Kidney (tissue), 14 donors: ENCODE measurements around the gene INPP5F. TPM values are rescaled to one million over a fixed set of nuclear protein-coding genes. Genes with fewer than 3 reads are reported as not detected.
A peak's percentile ranks its signal among the peaks of the same experiment; 100 is the strongest.

ENCODE experiments used
- DNase-seq, 5 donors: peaks; one replicate each; pipeline ENCODE4 v3.0.0-alpha.2; 2013 to 2020
- FAIRE-seq: peaks from 2 replicates; lab custom pipeline; 2012; peaks lifted over from hg19 to GRCh38; lab: Jason Lieb, UNC
- H3K27ac ChIP-seq, 2 donors: one replicate each; pipeline ENCODE4 v1.7.0; 2013; ENCODE audit warnings: low read depth in 2 of 2, low read length in 2 of 2, inconsistent platforms in 1 of 2
- H3K27me3 ChIP-seq: one replicate; pipeline ENCODE4 v1.7.1; 2013; ENCODE audit warnings: low read length, inconsistent platforms; ENCODE audit not compliant: control insufficient read depth, insufficient read depth
- H3K36me3 ChIP-seq, 3 donors: one replicate each; pipeline versions ENCODE4 v1.7.0 to v1.7.1; 2013; ENCODE audit warnings: low read length in 3 of 3, control low read depth in 1 of 3, inconsistent platforms in 1 of 3; ENCODE audit not compliant: insufficient read depth in 3 of 3, control insufficient read depth in 2 of 3
- H3K4me1 ChIP-seq, 3 donors: one replicate each; pipeline versions ENCODE4 v1.7.0 to v1.7.1; 2013; ENCODE audit warnings: low read length in 3 of 3, inconsistent platforms in 1 of 3, low read depth in 1 of 3; ENCODE audit not compliant: control insufficient read depth in 2 of 3, insufficient read depth in 2 of 3
- H3K4me3 ChIP-seq, 3 donors: one replicate each; pipeline versions ENCODE4 v1.7.0 to v1.8.1; 2013; ENCODE audit warnings: low read length in 3 of 3, control low read depth in 1 of 3, inconsistent platforms in 1 of 3
- H3K9ac ChIP-seq, 3 donors: one replicate each; pipeline versions ENCODE4 v1.7.0 to v1.7.1; 2013; ENCODE audit warnings: low read length in 3 of 3, control low read depth in 1 of 3, inconsistent platforms in 1 of 3
- H3K9me3 ChIP-seq, 3 donors: one replicate each; pipeline versions ENCODE4 v1.7.0 to v1.7.1; 2013; ENCODE audit warnings: low read length in 3 of 3, control low read depth in 1 of 3, inconsistent platforms in 1 of 3; ENCODE audit not compliant: control insufficient read depth in 2 of 3, insufficient read depth in 1 of 3
- CTCF ChIP-seq: IDR thresholded peaks from 3 replicates; pipeline ENCODE4 v1.5.1; 2012; ENCODE audit warnings: mild to moderate bottlenecking, moderate library complexity, borderline replicate concordance; ENCODE audit not compliant: insufficient read depth; ENCODE audit errors: extremely low read depth
- intact Hi-C: fragments of 100-400 bp; cut with DNase I; formaldehyde crosslinking; loops from one replicate; pipeline ENCODE4 v1.11.1; 2022
- polyA plus RNA-seq: library from polyadenylated mRNA; stranded (reverse); fragments of 350-450 nt; fragmentation: Illumina TruSeq; extraction: RNeasy Lipid Tissue Mini Kit (QIAGEN cat#74804); gene quantifications from one replicate; pipeline ENCODE4 v1.2.3, GENCODE V29; 2014; ENCODE audit warnings: low read depth, low replicate concordance; ENCODE audit not compliant: insufficient read depth
- total RNA-seq: library from RNA; stranded (reverse); fragmentation: NEBNext Ultra II Directional; extraction: Animal tissue kit (Norgen Biotek cat#: 25700); gene quantifications from one replicate; pipeline ENCODE4 v1.2.1, GENCODE V29; 2021
- donor health status: control.
- donor health status: control.
- donor health status: control.
- donor health status: control.
- donor health status: control.
- donor health status: DM: yes; HTN: yes; CAD: no.
- donor health status: Normal renal cell carcinoma (clear cell type).

The INPP5F gene
- total and polyA plus RNA-seq, 2 donors from 2014 or later, result 16.4 to 17.5 TPM

DNA sequence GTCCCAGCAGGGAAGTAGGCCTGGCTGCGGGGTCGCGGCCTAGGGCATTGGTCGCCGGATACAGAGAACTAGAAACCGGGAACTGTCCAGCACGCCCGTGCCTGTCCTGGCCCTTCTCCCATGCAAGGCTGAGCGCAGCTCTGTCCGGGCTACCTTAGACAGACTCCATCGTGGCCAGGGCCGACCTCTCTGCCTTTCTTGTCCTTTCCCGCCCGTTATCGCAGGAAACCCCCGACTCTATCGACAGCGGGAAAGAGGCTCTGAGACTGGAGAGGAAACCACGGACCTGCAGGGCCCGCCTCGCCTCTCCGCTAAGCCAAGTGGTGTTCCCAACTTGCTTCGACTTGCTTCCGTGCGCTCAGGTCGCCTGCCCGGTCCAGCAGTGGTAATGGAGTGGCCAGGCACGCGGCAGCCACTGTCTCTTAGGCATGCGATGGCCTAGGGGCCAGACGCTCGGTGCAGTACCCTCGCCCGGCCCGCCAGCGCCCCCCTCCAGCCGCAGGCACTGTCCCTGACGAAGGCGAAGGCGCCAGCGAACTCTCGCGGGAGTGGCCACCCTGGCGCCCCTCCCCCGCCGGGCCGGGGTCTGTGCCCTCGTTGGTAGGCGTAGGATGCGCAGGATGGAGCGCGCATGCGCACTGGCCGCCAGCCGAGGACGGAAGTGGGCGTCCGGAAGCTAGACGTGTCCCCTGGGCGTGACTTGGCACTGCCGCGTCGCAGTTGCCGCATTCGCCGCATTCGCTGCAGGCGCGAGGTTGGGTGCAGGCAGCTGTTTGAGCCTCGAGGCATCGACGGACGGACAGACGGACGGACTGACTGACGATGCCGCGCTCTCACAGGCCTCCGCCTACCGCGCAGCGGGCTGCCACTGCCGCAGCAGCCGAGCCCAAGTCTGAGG, 92.4 kb downstream of the INPP5F start:
- Histone ChIP-seq H3K9ac (peak overlapping the region in 1 of 3 donors; percentile 49), H3K4me3 (peak overlapping the region; percentile 28 to 58 (median 43)), H3K4me1 (no peaks in the 10 kb centered on the region), H3K27me3 (no peaks in the 10 kb centered on the region), H3K36me3 (peaks cover 0 to 5% (median 2%) of the 10 kb centered on the region in 3 donors), H3K9me3 (no peaks in the 10 kb centered on the region), H3K27ac (no peak overlapping the region)
- intact Hi-C loops, result no loop called here
- FAIRE-seq (no peak), DNase-seq (peak; percentile 89 to 97 (median 95))
- TF ChIP-seq CTCF, result no peak

- no peak for TF ChIP-seq CTCF
- Histone ChIP-seq H3K9me3 (no peaks in the 10 kb centered on the region), H3K36me3 (peaks cover 0 to 11% (median 5%) of the 10 kb centered on the region in 3 donors), H3K27ac (no peak overlapping the region), H3K27me3 (no peaks in the 10 kb centered on the region), H3K4me3 (peak overlapping the region; percentile 28 to 58 (median 43)), H3K9ac (peak overlapping the region in 1 of 3 donors; percentile 49), H3K4me1 (no peaks in the 10 kb centered on the region)
- DNase-seq (peak in 4 of 5 donors; percentile 26 to 69 (median 56)), FAIRE-seq (no peak)
- intact Hi-C loops, result no loop called here
Measured at GRCh38 chr10:119818889-119819270, 93.0 kb downstream of the INPP5F start.

- Histone ChIP-seq H3K27ac (no peak overlapping the region), H3K36me3 (peaks cover 2 to 11% (median 5%) of the 10 kb centered on the region in 3 donors), H3K27me3 (no peaks in the 10 kb centered on the region), H3K4me1 (no peaks in the 10 kb centered on the region), H3K9me3 (no peaks in the 10 kb centered on the region), H3K9ac (no peak overlapping the region), H3K4me3 (no peak overlapping the region)
- FAIRE-seq (no peak), DNase-seq (no peak)
- intact Hi-C loops, result no loop called here
- no peak for TF ChIP-seq CTCF
Measured at GRCh38 chr10:119821182-119821581, 95.3 kb downstream of the INPP5F start.
